SK-N-SH (cell line): Measurements from ENCODE around the gene ADAMTS17. TPM values are rescaled to one million over a fixed set of nuclear protein-coding genes. Genes with fewer than 3 reads are reported as not detected.

Experiments
- CTCF ChIA-PET: fragments of 300-600, 350-600 bp; formaldehyde crosslinking; extraction: SDS; loops from one replicate; lab custom pipeline; 2021; lab: Yijun Ruan, JAX
- POLR2A ChIA-PET: fragments of 350-600 bp; sonication (Branson Sonifier 250); formaldehyde crosslinking; extraction: SDS; loops from one replicate; lab custom pipeline; 2020; ENCODE audit warnings: antibody characterized with exemption, inconsistent platforms; lab: Yijun Ruan, JAX
- DNase-seq: peaks from one replicate; pipeline ENCODE4 v3.0.0; 2012
- H2AFZ ChIP-seq: fragments of 200-600 bp; sonication (generic); 2 replicates; pipeline ENCODE4 v1.8.1; 2016; ENCODE audit warnings: antibody characterized with exemption, mild to moderate bottlenecking, low read depth
- H3F3A ChIP-seq: fragments of 200-600 bp; sonication (generic); replicated peaks from 2 replicates; pipeline ENCODE3; 2016; ENCODE audit warnings: antibody characterized with exemption, mild to moderate bottlenecking; ENCODE audit not compliant: insufficient read depth
- H3K27ac ChIP-seq, 2 experiments: fragments of 200-500 bp in 1 of 2; fragments of 200-600 bp in 1 of 2; sonication (Bioruptor generic) in 1 of 2; sonication (generic), shearing (Covaris generic) in 1 of 2; 2 replicates each; pipeline versions ENCODE4 v1.5.1 to v1.6.1; 2014 to 2016; ENCODE audit warnings: low read depth in 2 of 2, inconsistent platforms in 1 of 2, low read length in 1 of 2, mild to moderate bottlenecking in 1 of 2, mixed read lengths in 1 of 2
- H3K27me3 ChIP-seq: fragments of 200-600 bp; sonication (generic), shearing (Covaris generic); 2 replicates; pipeline ENCODE4 v1.6.1; 2016; ENCODE audit warnings: mixed run types; ENCODE audit not compliant: insufficient read depth
- H3K36me3 ChIP-seq, 2 experiments: fragments of 200-500 bp in 1 of 2; fragments of 200-600 bp in 1 of 2; sonication (Bioruptor generic) in 1 of 2; sonication (generic) in 1 of 2; replicated peaks in 1 of 2; 2 replicates each; pipeline versions ENCODE3 to v1.5.1; 2014 to 2016; ENCODE audit warnings: low read length in 1 of 2, mild to moderate bottlenecking in 1 of 2; ENCODE audit not compliant: insufficient read depth in 2 of 2, control insufficient read depth in 1 of 2
- H3K4me1 ChIP-seq, 2 experiments: fragments of 200-500 bp in 1 of 2; fragments of 200-600 bp in 1 of 2; sonication (Bioruptor generic) in 1 of 2; sonication (generic), shearing (Covaris generic) in 1 of 2; 2 replicates each; pipeline versions ENCODE4 v1.5.1 to v1.6.1; 2014 to 2016; ENCODE audit warnings: low read depth in 1 of 2, low read length in 1 of 2, mixed run types in 1 of 2; ENCODE audit not compliant: insufficient read depth in 2 of 2, control insufficient read depth in 1 of 2
- H3K4me2 ChIP-seq: fragments of 200-600 bp; sonication (generic), shearing (Covaris generic); 2 replicates; pipeline ENCODE4 v1.6.1; 2017; ENCODE audit warnings: mixed run types
- H3K4me3 ChIP-seq, 2 experiments: fragments of 200-500 bp in 1 of 2; fragments of 200-600 bp in 1 of 2; sonication (Bioruptor generic) in 1 of 2; sonication (generic), shearing (Covaris generic) in 1 of 2; 2 replicates each; pipeline versions ENCODE4 v1.5.1 to v1.8.1; 2014 to 2016; ENCODE audit warnings: low read depth in 2 of 2, inconsistent platforms in 1 of 2, low read length in 1 of 2, mild to moderate bottlenecking in 1 of 2, mixed read lengths in 1 of 2, moderate library complexity in 1 of 2
- H3K79me2 ChIP-seq: fragments of 200-600 bp; sonication (generic); 2 replicates; pipeline ENCODE4 v1.8.1; 2017; ENCODE audit warnings: mild to moderate bottlenecking; ENCODE audit not compliant: insufficient read depth
- H3K9ac ChIP-seq: fragments of 200-600 bp; sonication (generic); 2 replicates; pipeline ENCODE4 v1.6.1; 2017; ENCODE audit warnings: mixed run types
- H3K9me2 ChIP-seq: fragments of 200-600 bp; sonication (generic); 2 replicates; pipeline ENCODE4 v1.6.1; 2017; ENCODE audit warnings: mixed run types
- H3K9me3 ChIP-seq: fragments of 200-600 bp; sonication (generic); 2 replicates; pipeline ENCODE4 v1.6.1; 2017; ENCODE audit warnings: mixed run types, mild to moderate bottlenecking, moderate library complexity
- H4K20me1 ChIP-seq: fragments of 200-600 bp; sonication (generic); 2 replicates; pipeline ENCODE4 v1.6.1; 2017; ENCODE audit warnings: mild to moderate bottlenecking, mixed run types; ENCODE audit not compliant: insufficient read depth
- ELF1 ChIP-seq: IDR thresholded peaks from 2 replicates; pipeline ENCODE4 v1.4.0; 2012
- EZH2phosphoT487 ChIP-seq: fragments of 200-600 bp; sonication (generic); IDR thresholded peaks from 2 replicates; pipeline ENCODE4 v1.6.1; 2017; ENCODE audit warnings: low read depth, mixed run types, mild to moderate bottlenecking, antibody characterized with exemption, moderate library complexity, borderline replicate concordance
- FOSL2 ChIP-seq: IDR thresholded peaks from 2 replicates; pipeline ENCODE4 v1.4.0; 2012; ENCODE audit warnings: low read depth, mild to moderate bottlenecking, moderate library complexity, borderline replicate concordance
- FOXJ3 ChIP-seq: sonication (generic); formaldehyde crosslinking; IDR thresholded peaks from 2 replicates; pipeline ENCODE4 v1.5.1; 2020; ENCODE audit warnings: mild to moderate bottlenecking, missing genetic modification reagents
- GABPA ChIP-seq: IDR thresholded peaks from 2 replicates; pipeline ENCODE4 v1.4.0; 2012; ENCODE audit warnings: low read depth, mild to moderate bottlenecking
- JUND ChIP-seq: IDR thresholded peaks from 2 replicates; pipeline ENCODE4 v1.4.0; 2012
- MAX ChIP-seq: IDR thresholded peaks from 2 replicates; pipeline ENCODE4 v1.4.0; 2012; ENCODE audit warnings: low read depth
- MEF2A ChIP-seq: IDR thresholded peaks from 2 replicates; pipeline ENCODE4 v1.4.0; 2012; ENCODE audit warnings: low read depth, borderline replicate concordance
- MXI1 ChIP-seq: IDR thresholded peaks from 2 replicates; pipeline ENCODE4 v1.6.1; 2012; ENCODE audit warnings: mild to moderate bottlenecking, low read depth, low read length, improper control_type of control experiment
- NFIC ChIP-seq: IDR thresholded peaks from 2 replicates; pipeline ENCODE4 v1.4.0; 2012; ENCODE audit warnings: borderline replicate concordance
- RFX5 ChIP-seq: IDR thresholded peaks from 2 replicates; pipeline ENCODE4 v1.6.1; 2012; ENCODE audit warnings: mild to moderate bottlenecking, improper control_type of control experiment, low read length
- RXRA ChIP-seq: IDR thresholded peaks from 2 replicates; pipeline ENCODE4 v1.4.0; 2012; ENCODE audit warnings: low read depth, mild to moderate bottlenecking, borderline replicate concordance
- TCF12 ChIP-seq: IDR thresholded peaks from 2 replicates; pipeline ENCODE4 v1.4.0; 2012
- TEAD4 ChIP-seq: IDR thresholded peaks from 2 replicates; pipeline ENCODE4 v1.4.0; 2012; ENCODE audit warnings: mild to moderate bottlenecking, borderline replicate concordance; ENCODE audit not compliant: insufficient read depth
- YY1 ChIP-seq: IDR thresholded peaks from 2 replicates; pipeline ENCODE4 v1.4.0; 2012; ENCODE audit warnings: low read depth, mild to moderate bottlenecking
- WGBS: methylation state at CpG from one replicate; pipeline ENCODE4 v1.1.6; 2017; ENCODE audit warnings: low lambda C conversion rate; 5-methylcytosine and 5-hydroxymethylcytosine counted together
- polyA plus RNA-seq, 3 experiments: library from polyadenylated mRNA; depleted of rRNA; stranded (reverse); fragments of >200 nt; gene quantifications; 2 replicates each; pipeline ENCODE4 v1.2.3, GENCODE V29; 2012
- TF ChIP-seq, protein P1 (sequence below): IDR thresholded peaks from 2 replicates; pipeline ENCODE4 v1.4.0; 2012; ENCODE audit warnings: low read depth, borderline replicate concordance
- TF ChIP-seq, protein P2 (sequence below): IDR thresholded peaks from 2 replicates; pipeline ENCODE4 v1.4.0; 2012; ENCODE audit warnings: low read depth, borderline replicate concordance
- TF ChIP-seq, protein P3 (sequence below): IDR thresholded peaks from 2 replicates; pipeline ENCODE4; 2012

Gene ADAMTS17
- polyA plus RNA-seq, 1 of the 3 experiments (the other 2 are of a cell fraction): not detected

DNA sequence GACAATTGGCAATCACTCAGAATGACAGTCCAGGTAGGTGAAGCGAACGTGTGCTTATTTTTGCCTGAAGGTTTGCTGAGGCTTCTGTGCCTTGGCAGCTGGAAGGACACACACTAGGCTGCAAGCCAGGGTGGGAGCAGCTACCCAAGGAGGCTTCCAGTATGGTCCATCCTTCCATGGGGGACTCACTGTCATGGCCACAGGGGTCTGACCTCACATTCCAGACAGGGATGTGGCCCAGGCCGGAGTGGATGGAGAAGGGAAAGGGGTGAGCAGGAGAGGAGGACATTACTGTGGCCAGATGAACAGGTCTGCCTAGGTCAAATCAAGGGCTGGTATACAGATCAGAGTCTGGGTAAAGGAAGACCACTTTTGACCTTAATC is 247.7 kb downstream of the ADAMTS17 start:
- no peaks in the 10 kb centered on the region; a peak in 1 of 4 replicates for H3K4me1 ChIP-seq
- H2AFZ ChIP-seq: no peak overlapping the region
- no peaks in the 10 kb centered on the region for H3F3A ChIP-seq
- H3K9me3 ChIP-seq: no peaks in the 10 kb centered on the region
- TF ChIP-seq, protein P1, sequence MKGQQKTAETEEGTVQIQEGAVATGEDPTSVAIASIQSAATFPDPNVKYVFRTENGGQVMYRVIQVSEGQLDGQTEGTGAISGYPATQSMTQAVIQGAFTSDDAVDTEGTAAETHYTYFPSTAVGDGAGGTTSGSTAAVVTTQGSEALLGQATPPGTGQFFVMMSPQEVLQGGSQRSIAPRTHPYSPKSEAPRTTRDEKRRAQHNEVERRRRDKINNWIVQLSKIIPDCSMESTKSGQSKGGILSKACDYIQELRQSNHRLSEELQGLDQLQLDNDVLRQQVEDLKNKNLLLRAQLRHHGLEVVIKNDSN: no peak
- TF ChIP-seq, protein P2, sequence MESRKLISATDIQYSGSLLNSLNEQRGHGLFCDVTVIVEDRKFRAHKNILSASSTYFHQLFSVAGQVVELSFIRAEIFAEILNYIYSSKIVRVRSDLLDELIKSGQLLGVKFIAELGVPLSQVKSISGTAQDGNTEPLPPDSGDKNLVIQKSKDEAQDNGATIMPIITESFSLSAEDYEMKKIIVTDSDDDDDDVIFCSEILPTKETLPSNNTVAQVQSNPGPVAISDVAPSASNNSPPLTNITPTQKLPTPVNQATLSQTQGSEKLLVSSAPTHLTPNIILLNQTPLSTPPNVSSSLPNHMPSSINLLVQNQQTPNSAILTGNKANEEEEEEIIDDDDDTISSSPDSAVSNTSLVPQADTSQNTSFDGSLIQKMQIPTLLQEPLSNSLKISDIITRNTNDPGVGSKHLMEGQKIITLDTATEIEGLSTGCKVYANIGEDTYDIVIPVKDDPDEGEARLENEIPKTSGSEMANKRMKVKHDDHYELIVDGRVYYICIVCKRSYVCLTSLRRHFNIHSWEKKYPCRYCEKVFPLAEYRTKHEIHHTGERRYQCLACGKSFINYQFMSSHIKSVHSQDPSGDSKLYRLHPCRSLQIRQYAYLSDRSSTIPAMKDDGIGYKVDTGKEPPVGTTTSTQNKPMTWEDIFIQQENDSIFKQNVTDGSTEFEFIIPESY: no peak
- TF ChIP-seq JUND (no peak), RXRA (no peak), RFX5 (no peak), NFIC (no peak), TEAD4 (no peak), EZH2phosphoT487 (no peak), MXI1 (no peak), MEF2A (no peak), FOSL2 (no peak), MAX (no peak), FOXJ3 (CRISPR knock-in tag) (no peak), YY1 (no peak), GABPA (no peak), ELF1 (no peak), TCF12 (no peak)
- TF ChIP-seq, protein P3, sequence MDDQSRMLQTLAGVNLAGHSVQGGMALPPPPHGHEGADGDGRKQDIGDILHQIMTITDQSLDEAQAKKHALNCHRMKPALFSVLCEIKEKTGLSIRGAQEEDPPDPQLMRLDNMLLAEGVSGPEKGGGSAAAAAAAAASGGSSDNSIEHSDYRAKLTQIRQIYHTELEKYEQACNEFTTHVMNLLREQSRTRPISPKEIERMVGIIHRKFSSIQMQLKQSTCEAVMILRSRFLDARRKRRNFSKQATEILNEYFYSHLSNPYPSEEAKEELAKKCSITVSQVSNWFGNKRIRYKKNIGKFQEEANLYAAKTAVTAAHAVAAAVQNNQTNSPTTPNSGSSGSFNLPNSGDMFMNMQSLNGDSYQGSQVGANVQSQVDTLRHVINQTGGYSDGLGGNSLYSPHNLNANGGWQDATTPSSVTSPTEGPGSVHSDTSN: no peak
- H3K9me2 ChIP-seq: no peaks in the 10 kb centered on the region
- H4K20me1 ChIP-seq: no peaks in the 10 kb centered on the region
- no peak for DNase-seq
- H3K27ac ChIP-seq: no peak overlapping the region
- H3K9ac ChIP-seq: no peak overlapping the region
- H3K79me2 ChIP-seq: no peaks in the 10 kb centered on the region
- H3K4me2 ChIP-seq: no peak overlapping the region
- CTCF ChIA-PET: interaction anchor here (0.6 to 2.4 kb wide), 2 partner anchors 13 to 183 kb away, joined by 3 to 6 read pairs; no protein-coding TSS in a partner anchor
- H3K4me3 ChIP-seq: no peak overlapping the region
- POLR2A ChIA-PET: no interaction called here
- no peaks in the 10 kb centered on the region for H3K27me3 ChIP-seq
- 37% methylated on average over 3 of the region's 3 CpGs for WGBS
- H3K36me3 ChIP-seq: no peaks in the 10 kb centered on the region
